ENCODE measurements around the gene FHIT.

FHIT gene

GRCh38 chr3:60107275-60107674 lies 1144.0 kb downstream of the FHIT start:
- Histone ChIP-seq H3K27ac (ENCODE audit: low read depth, low read length) (no peak overlapping the region), H3K27me3 (ENCODE audit: control insufficient read depth, insufficient read depth, low read length) (no peaks in the 10 kb centered on the region), H3K4me3 (ENCODE audit: low read length) (no peak overlapping the region), H3K36me3 (ENCODE audit: control insufficient read depth, insufficient read depth, low read length) (no peaks in the 10 kb centered on the region), H3K4me1 (ENCODE audit: control insufficient read depth, insufficient read depth, low read length) (no peaks in the 10 kb centered on the region), H3K9ac (ENCODE audit: low read length) (no peak overlapping the region)

- Histone ChIP-seq H3K27ac (ENCODE audit: low read depth, low read length) (no peak overlapping the region), H3K9ac (ENCODE audit: low read length) (no peak overlapping the region), H3K4me3 (ENCODE audit: low read length) (no peak overlapping the region), H3K36me3 (ENCODE audit: control insufficient read depth, insufficient read depth, low read length) (no peaks in the 10 kb centered on the region), H3K27me3 (ENCODE audit: control insufficient read depth, insufficient read depth, low read length) (no peaks in the 10 kb centered on the region), H3K4me1 (ENCODE audit: control insufficient read depth, insufficient read depth, low read length) (no peaks in the 10 kb centered on the region)
These were observed 1149.1 kb downstream of the FHIT start for GRCh38 chr3:60102154-60102553.

- Histone ChIP-seq H3K9ac (ENCODE audit: low read length) (no peak overlapping the region), H3K4me1 (ENCODE audit: control insufficient read depth, insufficient read depth, low read length) (no peaks in the 10 kb centered on the region), H3K36me3 (ENCODE audit: control insufficient read depth, insufficient read depth, low read length) (no peaks in the 10 kb centered on the region), H3K4me3 (ENCODE audit: low read length) (no peak overlapping the region), H3K27ac (ENCODE audit: low read depth, low read length) (no peak overlapping the region), H3K27me3 (ENCODE audit: control insufficient read depth, insufficient read depth, low read length) (no peaks in the 10 kb centered on the region)
These were observed 1149.6 kb downstream of the FHIT start for GRCh38 chr3:60101621-60102020.

DNA sequence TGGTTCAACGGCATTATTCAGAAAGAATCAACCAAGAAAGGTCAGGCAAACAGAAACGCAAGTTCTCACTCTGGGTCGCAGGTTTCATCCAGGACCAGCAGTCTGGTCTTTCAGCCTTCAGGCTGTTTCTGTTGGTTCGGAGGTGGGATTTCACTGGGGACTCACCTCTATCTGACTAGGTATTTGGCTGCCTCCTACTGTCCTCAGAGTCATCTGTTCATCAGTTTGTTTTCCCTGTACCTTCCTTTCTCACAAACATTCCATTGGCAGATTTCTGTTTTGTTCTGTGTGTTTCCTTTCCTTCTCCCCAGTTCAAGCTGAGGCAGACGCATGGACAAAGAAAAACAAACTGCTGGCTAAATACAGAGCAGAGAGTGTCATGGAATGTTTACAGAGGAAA lies 1154.8 kb downstream of the FHIT start:
- H3K4me3 ChIP-seq (ENCODE audit: low read length) = no peak overlapping the region
- no peaks in the 10 kb centered on the region for H3K27me3 ChIP-seq (ENCODE audit: control insufficient read depth, insufficient read depth, low read length)
- H3K4me1 ChIP-seq (ENCODE audit: control insufficient read depth, insufficient read depth, low read length) = no peaks in the 10 kb centered on the region
- no peak overlapping the region for H3K9ac ChIP-seq (ENCODE audit: low read length)
- no peaks in the 10 kb centered on the region for H3K36me3 ChIP-seq (ENCODE audit: control insufficient read depth, insufficient read depth, low read length)
- no peak overlapping the region for H3K27ac ChIP-seq (ENCODE audit: low read depth, low read length)

- Histone ChIP-seq H3K36me3 (ENCODE audit: control insufficient read depth, insufficient read depth, low read length) (no peaks in the 10 kb centered on the region), H3K27me3 (ENCODE audit: control insufficient read depth, insufficient read depth, low read length) (no peaks in the 10 kb centered on the region), H3K4me1 (ENCODE audit: control insufficient read depth, insufficient read depth, low read length) (no peaks in the 10 kb centered on the region), H3K4me3 (ENCODE audit: low read length) (no peak overlapping the region), H3K27ac (ENCODE audit: low read depth, low read length) (no peak overlapping the region), H3K9ac (ENCODE audit: low read length) (no peak overlapping the region)
These were observed 1155.3 kb downstream of the FHIT start for GRCh38 chr3:60095930-60096329.

- Histone ChIP-seq H3K4me1 (ENCODE audit: control insufficient read depth, insufficient read depth, low read length) (no peaks in the 10 kb centered on the region), H3K36me3 (ENCODE audit: control insufficient read depth, insufficient read depth, low read length) (no peaks in the 10 kb centered on the region), H3K4me3 (ENCODE audit: low read length) (no peak overlapping the region), H3K27me3 (ENCODE audit: control insufficient read depth, insufficient read depth, low read length) (no peaks in the 10 kb centered on the region), H3K27ac (ENCODE audit: low read depth, low read length) (no peak overlapping the region), H3K9ac (ENCODE audit: low read length) (no peak overlapping the region)
These were observed 1155.7 kb downstream of the FHIT start for GRCh38 chr3:60095516-60095915.

- H3K27me3 ChIP-seq (ENCODE audit: control insufficient read depth, insufficient read depth, low read length) = no peaks in the 10 kb centered on the region
- no peaks in the 10 kb centered on the region for H3K36me3 ChIP-seq (ENCODE audit: control insufficient read depth, insufficient read depth, low read length)
- H3K4me1 ChIP-seq (ENCODE audit: control insufficient read depth, insufficient read depth, low read length) = no peaks in the 10 kb centered on the region
- no peak overlapping the region for H3K9ac ChIP-seq (ENCODE audit: low read length)
- H3K4me3 ChIP-seq (ENCODE audit: low read length) = no peak overlapping the region
- H3K27ac ChIP-seq (ENCODE audit: low read depth, low read length) = no peak overlapping the region
These were observed 1156.8 kb downstream of the FHIT start for GRCh38 chr3:60094392-60094947.

GRCh38 chr3:60090548-60090947 lies 1160.7 kb downstream of the FHIT start:
- no peak overlapping the region for H3K27ac ChIP-seq (ENCODE audit: low read depth, low read length)
- H3K36me3 ChIP-seq (ENCODE audit: control insufficient read depth, insufficient read depth, low read length) = no peaks in the 10 kb centered on the region
- no peak overlapping the region for H3K9ac ChIP-seq (ENCODE audit: low read length)
- H3K27me3 ChIP-seq (ENCODE audit: control insufficient read depth, insufficient read depth, low read length) = no peaks in the 10 kb centered on the region
- no peak overlapping the region for H3K4me3 ChIP-seq (ENCODE audit: low read length)
- H3K4me1 ChIP-seq (ENCODE audit: control insufficient read depth, insufficient read depth, low read length) = no peaks in the 10 kb centered on the region

GRCh38 chr3:60086811-60087210 lies 1164.4 kb downstream of the FHIT start:
- Histone ChIP-seq H3K27me3 (ENCODE audit: control insufficient read depth, insufficient read depth, low read length) (no peaks in the 10 kb centered on the region), H3K4me3 (ENCODE audit: low read length) (no peak overlapping the region), H3K9ac (ENCODE audit: low read length) (no peak overlapping the region), H3K4me1 (ENCODE audit: control insufficient read depth, insufficient read depth, low read length) (no peaks in the 10 kb centered on the region), H3K36me3 (ENCODE audit: control insufficient read depth, insufficient read depth, low read length) (no peaks in the 10 kb centered on the region), H3K27ac (ENCODE audit: low read depth, low read length) (no peak overlapping the region)

- Histone ChIP-seq H3K9ac (ENCODE audit: low read length) (no peak overlapping the region), H3K27me3 (ENCODE audit: control insufficient read depth, insufficient read depth, low read length) (no peaks in the 10 kb centered on the region), H3K4me3 (ENCODE audit: low read length) (no peak overlapping the region), H3K27ac (ENCODE audit: low read depth, low read length) (no peak overlapping the region), H3K36me3 (ENCODE audit: control insufficient read depth, insufficient read depth, low read length) (no peaks in the 10 kb centered on the region), H3K4me1 (ENCODE audit: control insufficient read depth, insufficient read depth, low read length) (no peaks in the 10 kb centered on the region)
These were observed 1165.6 kb downstream of the FHIT start for GRCh38 chr3:60085649-60086048.

GRCh38 chr3:60081381-60082095 lies 1169.7 kb downstream of the FHIT start:
- Histone ChIP-seq H3K4me1 (ENCODE audit: control insufficient read depth, insufficient read depth, low read length) (no peaks in the 10 kb centered on the region), H3K4me3 (ENCODE audit: low read length) (no peak overlapping the region), H3K9ac (ENCODE audit: low read length) (no peak overlapping the region), H3K27me3 (ENCODE audit: control insufficient read depth, insufficient read depth, low read length) (no peaks in the 10 kb centered on the region), H3K36me3 (ENCODE audit: control insufficient read depth, insufficient read depth, low read length) (no peaks in the 10 kb centered on the region), H3K27ac (ENCODE audit: low read depth, low read length) (no peak overlapping the region)

GRCh38 chr3:60080648-60081047 lies 1170.6 kb downstream of the FHIT start:
- H3K27ac ChIP-seq (ENCODE audit: low read depth, low read length) = no peak overlapping the region
- no peaks in the 10 kb centered on the region for H3K27me3 ChIP-seq (ENCODE audit: control insufficient read depth, insufficient read depth, low read length)
- no peaks in the 10 kb centered on the region for H3K4me1 ChIP-seq (ENCODE audit: control insufficient read depth, insufficient read depth, low read length)
- no peak overlapping the region for H3K9ac ChIP-seq (ENCODE audit: low read length)
- H3K36me3 ChIP-seq (ENCODE audit: control insufficient read depth, insufficient read depth, low read length) = no peaks in the 10 kb centered on the region
- no peak overlapping the region for H3K4me3 ChIP-seq (ENCODE audit: low read length)

DNA sequence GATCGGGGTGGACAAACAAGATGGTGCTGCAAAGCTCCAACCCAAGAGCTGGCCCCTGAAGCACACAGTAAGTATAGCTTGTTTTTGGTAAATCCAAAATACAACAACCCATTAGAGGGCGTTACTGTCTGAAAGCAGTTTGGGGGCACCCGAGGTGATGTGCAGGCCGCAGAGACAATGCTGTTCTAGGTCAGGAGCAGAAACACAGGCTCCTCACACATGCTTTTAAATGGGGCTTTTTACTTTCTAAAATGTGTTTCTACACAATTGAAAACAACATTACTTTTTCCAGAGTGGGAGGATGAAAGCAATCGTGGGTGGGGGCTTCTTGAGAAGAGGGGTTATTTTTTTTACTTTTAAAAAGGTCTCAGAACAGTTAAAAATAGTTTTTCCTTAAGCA lies 1172.2 kb downstream of the FHIT start:
- Histone ChIP-seq H3K4me1 (ENCODE audit: control insufficient read depth, insufficient read depth, low read length) (no peaks in the 10 kb centered on the region), H3K4me3 (ENCODE audit: low read length) (no peak overlapping the region), H3K36me3 (ENCODE audit: control insufficient read depth, insufficient read depth, low read length) (no peaks in the 10 kb centered on the region), H3K27ac (ENCODE audit: low read depth, low read length) (no peak overlapping the region), H3K9ac (ENCODE audit: low read length) (no peak overlapping the region), H3K27me3 (ENCODE audit: control insufficient read depth, insufficient read depth, low read length) (no peaks in the 10 kb centered on the region)

All from rectal smooth muscle tissue (tissue), 1 donor.